Measurements from ENCODE around the gene QRICH2. TPM values are rescaled to one million over a fixed set of nuclear protein-coding genes. Genes with fewer than 3 reads are reported as not detected.
"Not testable (repeated sequence)": the region's sequence is repeated elsewhere in the genome, so short reads cannot be mapped to it uniquely, and the experiment has no call there.

The QRICH2 gene
- total and polyA plus RNA-seq, 8 donors: 0.81 to 9.2 (median 1.7) TPM

GRCh38 chr17:76270127-76270592 lies 37.9 kb downstream of the QRICH2 start:
- Histone ChIP-seq H3K27me3 (no peaks in the 10 kb centered on the region), H3K9me3 (no peaks in the 10 kb centered on the region), H3K27ac (peak overlapping the region in 1 of 4 donors; percentile 92), H3K36me3 (peaks cover 0 to 8% (median 0%) of the 10 kb centered on the region in 3 donors), H3K4me3 (no peak overlapping the region), H3K4me1 (peaks cover 29 to 56% (median 29%) of the 10 kb centered on the region in 3 donors)
- intact Hi-C loops (cut with DNase I): no loop called here
- FAIRE-seq (no peak), ATAC-seq (no peak), DNase-seq (peak in 4 of 6 donors; percentile 29 to 75 (median 54))
- TF ChIP-seq CTCF (IDR thresholded peaks at IDR 0.05): no peak
- 79 to 85% methylated on average over 26 of the region's 26 CpGs for WGBS, 2 donors

GRCh38 chr17:76268991-76269981 lies 38.8 kb downstream of the QRICH2 start:
- TF ChIP-seq CTCF (IDR thresholded peaks at IDR 0.05): no peak

GRCh38 chr17:76268015-76268749 lies 39.9 kb downstream of the QRICH2 start:
- intact Hi-C loops (cut with DNase I): no loop called here
- ATAC-seq (peak in 1 of 4 donors; percentile 2), FAIRE-seq (no peak)

More at GRCh38 chr17:76268991-76269981, 38.8 kb downstream of the QRICH2 start:
- FAIRE-seq (no peak), ATAC-seq (no peak), DNase-seq (peak in 1 of 6 donors; percentile 22)
- peak overlapping the region in 2 of 4 donors; percentile 50 to 92 for H3K27ac ChIP-seq
- 73 to 74% methylated on average over 12 of the region's 12 CpGs for WGBS, 2 donors
- peaks cover 0 to 8% (median 0%) of the 10 kb centered on the region in 3 donors for H3K36me3 ChIP-seq
- intact Hi-C loops (cut with DNase I): no loop called here
- peaks cover 29 to 60% (median 33%) of the 10 kb centered on the region in 3 donors for H3K4me1 ChIP-seq
- no peaks in the 10 kb centered on the region for H3K9me3 ChIP-seq
- H3K4me3 ChIP-seq: no peak overlapping the region
- no peaks in the 10 kb centered on the region for H3K27me3 ChIP-seq

GRCh38 chr17:76267581-76268001 lies 40.5 kb downstream of the QRICH2 start:
- H3K27me3 ChIP-seq; DNase-seq; FAIRE-seq; H3K9me3 ChIP-seq; intact Hi-C loops (cut with DNase I); ATAC-seq; H3K36me3 ChIP-seq: not testable (repeated sequence)
- H3K4me3 ChIP-seq: peak overlapping the region in 1 of 4 donors; percentile 84
- 85 to 86% methylated on average over 13 of the region's 13 CpGs for WGBS, 2 donors
- H3K4me1 ChIP-seq: peaks cover 44 to 74% (median 44%) of the 10 kb centered on the region in 3 donors
- H3K27ac ChIP-seq: peak overlapping the region in 2 of 4 donors; percentile 50 to 92

More at GRCh38 chr17:76268015-76268749, 39.9 kb downstream of the QRICH2 start:
- peak overlapping the region in 1 of 4 donors; percentile 15 for H3K4me3 ChIP-seq
- 38 to 45% methylated on average over 9 of the region's 9 CpGs for WGBS, 2 donors
- peak overlapping the region in 3 of 4 donors; percentile 16 to 92 (median 50) for H3K27ac ChIP-seq
- DNase-seq: peak in 5 of 6 donors; percentile 52 to 74 (median 66)
- no peaks in the 10 kb centered on the region for H3K27me3 ChIP-seq
- no peaks in the 10 kb centered on the region for H3K9me3 ChIP-seq
- peaks cover 0 to 8% (median 0%) of the 10 kb centered on the region in 3 donors for H3K36me3 ChIP-seq
- H3K4me1 ChIP-seq: peaks cover 39 to 71% (median 44%) of the 10 kb centered on the region in 3 donors
- no peak for TF ChIP-seq CTCF (IDR thresholded peaks at IDR 0.05)

Measured in pancreas (tissue), 10 donors.